PC-3 (cell line): ENCODE results near the gene PLGLB2.
"Not testable (repeated sequence)": the region's sequence is repeated elsewhere in the genome, so short reads cannot be mapped to it uniquely, and the experiment has no call there.

Experiments
- EZH2 ChIP-seq: fragments of 300-600 bp; sonication (generic); IDR thresholded peaks from one replicate; pipeline ENCODE4 v1.6.1; 2017; ENCODE audit warnings: antibody characterized with exemption, mild to moderate bottlenecking, low read length; ENCODE audit not compliant: unreplicated experiment
- TF ChIP-seq, protein P1 (sequence below): fragments of 300-600 bp; sonication (generic); conservative IDR thresholded peaks from 2 replicates; pipeline ENCODE4 v1.5.1; 2017; ENCODE audit warnings: antibody characterized with exemption, low read depth, mild to moderate bottlenecking, low read length

DNA sequence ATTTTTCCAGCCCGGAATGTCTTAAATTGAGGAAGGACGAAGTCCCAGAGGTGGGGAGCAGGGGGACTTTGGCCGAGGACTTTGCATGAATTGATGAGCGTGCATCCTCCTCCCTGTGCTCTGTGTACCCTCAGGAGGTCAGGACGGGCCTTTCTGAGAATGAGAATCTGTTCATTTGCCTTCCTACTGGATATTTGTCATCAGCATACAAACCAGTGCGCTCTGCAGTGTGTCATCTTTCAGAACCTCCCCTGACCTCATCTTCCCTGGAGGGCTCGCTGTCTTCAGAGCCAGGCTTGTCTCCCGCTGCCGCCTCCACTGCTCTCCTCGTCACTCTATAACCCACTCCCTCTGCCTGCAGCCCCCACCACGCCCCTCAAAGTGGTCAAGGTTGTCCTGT lies 2.7 kb downstream of the PLGLB2 start:
- TF ChIP-seq, protein P1, sequence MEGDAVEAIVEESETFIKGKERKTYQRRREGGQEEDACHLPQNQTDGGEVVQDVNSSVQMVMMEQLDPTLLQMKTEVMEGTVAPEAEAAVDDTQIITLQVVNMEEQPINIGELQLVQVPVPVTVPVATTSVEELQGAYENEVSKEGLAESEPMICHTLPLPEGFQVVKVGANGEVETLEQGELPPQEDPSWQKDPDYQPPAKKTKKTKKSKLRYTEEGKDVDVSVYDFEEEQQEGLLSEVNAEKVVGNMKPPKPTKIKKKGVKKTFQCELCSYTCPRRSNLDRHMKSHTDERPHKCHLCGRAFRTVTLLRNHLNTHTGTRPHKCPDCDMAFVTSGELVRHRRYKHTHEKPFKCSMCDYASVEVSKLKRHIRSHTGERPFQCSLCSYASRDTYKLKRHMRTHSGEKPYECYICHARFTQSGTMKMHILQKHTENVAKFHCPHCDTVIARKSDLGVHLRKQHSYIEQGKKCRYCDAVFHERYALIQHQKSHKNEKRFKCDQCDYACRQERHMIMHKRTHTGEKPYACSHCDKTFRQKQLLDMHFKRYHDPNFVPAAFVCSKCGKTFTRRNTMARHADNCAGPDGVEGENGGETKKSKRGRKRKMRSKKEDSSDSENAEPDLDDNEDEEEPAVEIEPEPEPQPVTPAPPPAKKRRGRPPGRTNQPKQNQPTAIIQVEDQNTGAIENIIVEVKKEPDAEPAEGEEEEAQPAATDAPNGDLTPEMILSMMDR = not testable (repeated sequence)
- TF ChIP-seq EZH2 = not testable (repeated sequence)
